ENCODE results near the gene PAFAH1B1.
"Not testable (repeated sequence)": the region's sequence is repeated elsewhere in the genome, so short reads cannot be mapped to it uniquely, and the experiment has no call there.

PAFAH1B1 gene

GRCh38 chr17:2593821-2594721, 617 bp downstream of the PAFAH1B1 start:
- DNase-seq (ENCODE audit: low read depth in 1 of 2, low spot score in 1 of 2) = peak; percentile 68 to 72

GRCh38 chr17:2594722-2595599, 1.5 kb downstream of the PAFAH1B1 start:
- no peak for DNase-seq (ENCODE audit: low read depth in 1 of 2, low spot score in 1 of 2)

- no peak for DNase-seq (ENCODE audit: low read depth in 1 of 2, low spot score in 1 of 2)
Observed at GRCh38 chr17:2595716-2596115, 2.3 kb downstream of the PAFAH1B1 start.

GRCh38 chr17:2598166-2598565, 4.7 kb downstream of the PAFAH1B1 start:
- DNase-seq (ENCODE audit: low read depth in 1 of 2, low spot score in 1 of 2) = no peak

- DNase-seq (ENCODE audit: low read depth in 1 of 2, low spot score in 1 of 2) = no peak
Observed at GRCh38 chr17:2602597-2603017, 9.2 kb downstream of the PAFAH1B1 start.

GRCh38 chr17:2608350-2608913, 15.0 kb downstream of the PAFAH1B1 start:
- DNase-seq (ENCODE audit: low read depth in 1 of 2, low spot score in 1 of 2) = no peak

- DNase-seq (ENCODE audit: low read depth in 1 of 2, low spot score in 1 of 2) = no peak
Observed at GRCh38 chr17:2609091-2609490, 15.6 kb downstream of the PAFAH1B1 start.

- DNase-seq (ENCODE audit: low read depth in 1 of 2, low spot score in 1 of 2) = no peak
Observed at GRCh38 chr17:2610195-2611175, 17.0 kb downstream of the PAFAH1B1 start.

- no peak for DNase-seq (ENCODE audit: low read depth in 1 of 2, low spot score in 1 of 2)
Observed at GRCh38 chr17:2611627-2612026, 18.2 kb downstream of the PAFAH1B1 start.

GRCh38 chr17:2612630-2613029, 19.2 kb downstream of the PAFAH1B1 start:
- DNase-seq (ENCODE audit: low read depth in 1 of 2, low spot score in 1 of 2) = no peak

- no peak for DNase-seq (ENCODE audit: low read depth in 1 of 2, low spot score in 1 of 2)
Observed at GRCh38 chr17:2613089-2613808, 19.8 kb downstream of the PAFAH1B1 start.

GRCh38 chr17:2615882-2616281, 22.4 kb downstream of the PAFAH1B1 start:
- no peak for DNase-seq (ENCODE audit: low read depth in 1 of 2, low spot score in 1 of 2)

GRCh38 chr17:2621241-2621640, 27.8 kb downstream of the PAFAH1B1 start:
- no peak for DNase-seq (ENCODE audit: low read depth in 1 of 2, low spot score in 1 of 2)

GRCh38 chr17:2621951-2622405, 28.5 kb downstream of the PAFAH1B1 start:
- DNase-seq (ENCODE audit: low read depth in 1 of 2, low spot score in 1 of 2) = not testable (repeated sequence)

- not testable (repeated sequence) for DNase-seq (ENCODE audit: low read depth in 1 of 2, low spot score in 1 of 2)
Observed at GRCh38 chr17:2622721-2623301, 29.4 kb downstream of the PAFAH1B1 start.

- no peak for DNase-seq (ENCODE audit: low read depth in 1 of 2, low spot score in 1 of 2)
Observed at GRCh38 chr17:2624292-2624731, 30.9 kb downstream of the PAFAH1B1 start.

GRCh38 chr17:2626626-2627219, 33.3 kb downstream of the PAFAH1B1 start:
- DNase-seq (ENCODE audit: low read depth in 1 of 2, low spot score in 1 of 2) = not testable (repeated sequence)

- DNase-seq (ENCODE audit: low read depth in 1 of 2, low spot score in 1 of 2) = not testable (repeated sequence)
Observed at GRCh38 chr17:2628922-2629321, 35.5 kb downstream of the PAFAH1B1 start.

GRCh38 chr17:2631211-2631610, 37.8 kb downstream of the PAFAH1B1 start:
- DNase-seq (ENCODE audit: low read depth in 1 of 2, low spot score in 1 of 2) = no peak
